Caco-2 (cell line): ENCODE results near the gene CRISPLD2. TPM values are rescaled to one million over a fixed set of nuclear protein-coding genes. Genes with fewer than 3 reads are reported as not detected.

Source experiments
- BruUV-seq: library from RNA; stranded (reverse); fragments of 400-500 nt; replicated peaks from 2 replicates; lab custom pipeline; 2021; lab: Mats Ljungman, UMichigan
- CTCF ChIA-PET: fragments of 300-600 bp; sonication (Branson Sonifier 250); formaldehyde crosslinking; loops from one replicate; lab custom pipeline; 2022; ENCODE audit warnings: antibody characterized with exemption; lab: Charles Lee
- POLR2A ChIA-PET: fragments of 300-600 bp; sonication (Branson Sonifier 250); formaldehyde crosslinking; loops from one replicate; lab custom pipeline; 2022; ENCODE audit warnings: antibody characterized with exemption; lab: Charles Lee
- DNase-seq, 2 experiments: peaks; one replicate each; pipeline versions ENCODE4 v3.0.0 to v3.0.0-alpha.2; 2020 to 2022
- H3K27me3 ChIP-seq: replicated peaks from 2 replicates; pipeline ENCODE4 v1.6.0; 2011; ENCODE audit warnings: low read length; ENCODE audit not compliant: control insufficient read depth, insufficient read depth
- H3K36me3 ChIP-seq: 2 replicates; pipeline ENCODE4 v1.5.1; 2011; ENCODE audit warnings: low read length; ENCODE audit not compliant: control insufficient read depth, insufficient read depth
- H3K4me1 ChIP-seq: fragments of 250-450 bp; sonication (Bioruptor Pico); 2 replicates; pipeline ENCODE4 v1.5.1; 2020; ENCODE audit warnings: mild to moderate bottlenecking
- H3K4me3 ChIP-seq: 2 replicates; pipeline ENCODE4 v1.5.1; 2011; ENCODE audit warnings: low read depth, mild to moderate bottlenecking, control low read depth, low read length
- H3K9me3 ChIP-seq: fragments of 250-450 bp; sonication (Bioruptor Pico); 2 replicates; pipeline ENCODE4 v1.5.1; 2020; ENCODE audit warnings: mild to moderate bottlenecking, moderate library complexity
- H3K27ac Mint-ChIP-seq: one replicate; pipeline ENCODE4 v1.8.0; 2022; ENCODE audit warnings: mixed read lengths; ENCODE audit not compliant: unreplicated experiment
- H3K27me3 Mint-ChIP-seq: one replicate; pipeline ENCODE4 v1.8.0; 2022; ENCODE audit warnings: mixed read lengths; ENCODE audit not compliant: insufficient read depth, unreplicated experiment
- H3K36me3 Mint-ChIP-seq: one replicate; pipeline ENCODE4 v1.8.0; 2022; ENCODE audit warnings: mild to moderate bottlenecking, mixed read lengths; ENCODE audit not compliant: insufficient read depth, unreplicated experiment
- H3K4me1 Mint-ChIP-seq: one replicate; pipeline ENCODE4 v1.8.0; 2022; ENCODE audit warnings: low read depth, mixed read lengths; ENCODE audit not compliant: unreplicated experiment
- H3K4me3 Mint-ChIP-seq: one replicate; pipeline ENCODE4 v1.8.0; 2022; ENCODE audit warnings: mild to moderate bottlenecking, moderate library complexity, mixed read lengths; ENCODE audit not compliant: unreplicated experiment
- H3K9me3 Mint-ChIP-seq: one replicate; pipeline ENCODE4 v1.8.0; 2022; ENCODE audit warnings: mixed read lengths; ENCODE audit not compliant: unreplicated experiment
- intact Hi-C: fragments of 100-400 bp; cut with micrococcal nuclease; formaldehyde crosslinking; loops from one replicate; pipeline ENCODE4 v1.10.0; 2022; ENCODE audit not compliant: unreplicated experiment
- total RNA-seq: library from RNA; stranded (reverse); gene quantifications from 2 replicates; pipeline ENCODE4 v1.2.3, GENCODE V29; 2022
- TF ChIP-seq, protein P1 (sequence below), 2 experiments: fragments of 200-600 bp in 1 of 2; IDR thresholded peaks; 1 replicate in 1 of 2; 2 replicates in 1 of 2; pipeline versions ENCODE4 v1.5.1 to v1.8.0; 2011 to 2022; ENCODE audit warnings: antibody characterized with exemption in 1 of 2, control low read depth in 1 of 2, inconsistent platforms in 1 of 2, low read depth in 1 of 2, low read length in 1 of 2, mild to moderate bottlenecking in 1 of 2, moderate library complexity in 1 of 2; ENCODE audit not compliant: insufficient read depth in 1 of 2, severe bottlenecking in 1 of 2, unreplicated experiment in 1 of 2

The CRISPLD2 gene
- total RNA-seq, 1 experiment from 2014 or later = 4.0 TPM

DNA sequence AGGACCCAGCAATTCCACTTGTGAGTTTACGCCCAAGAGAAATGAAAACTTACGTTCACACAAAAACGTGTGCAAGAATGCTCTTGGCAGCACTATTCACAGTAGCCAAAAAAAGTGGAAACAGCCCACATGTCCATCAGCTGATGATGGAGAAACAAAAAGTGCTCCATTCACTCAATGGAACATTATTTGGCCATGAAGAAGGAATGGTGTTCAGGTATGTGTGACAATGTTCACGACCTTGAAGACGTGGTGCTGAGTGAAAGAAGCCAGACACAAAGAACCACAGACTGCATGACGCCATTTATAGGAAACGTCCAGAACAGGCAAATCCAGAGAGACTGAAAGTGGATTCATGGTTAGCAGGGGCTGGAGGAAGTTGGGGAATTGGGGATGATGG lies 106.7 kb downstream of the CRISPLD2 start:
- no peaks in the 10 kb centered on the region for H3K36me3 Mint-ChIP-seq
- TF ChIP-seq, protein P1, sequence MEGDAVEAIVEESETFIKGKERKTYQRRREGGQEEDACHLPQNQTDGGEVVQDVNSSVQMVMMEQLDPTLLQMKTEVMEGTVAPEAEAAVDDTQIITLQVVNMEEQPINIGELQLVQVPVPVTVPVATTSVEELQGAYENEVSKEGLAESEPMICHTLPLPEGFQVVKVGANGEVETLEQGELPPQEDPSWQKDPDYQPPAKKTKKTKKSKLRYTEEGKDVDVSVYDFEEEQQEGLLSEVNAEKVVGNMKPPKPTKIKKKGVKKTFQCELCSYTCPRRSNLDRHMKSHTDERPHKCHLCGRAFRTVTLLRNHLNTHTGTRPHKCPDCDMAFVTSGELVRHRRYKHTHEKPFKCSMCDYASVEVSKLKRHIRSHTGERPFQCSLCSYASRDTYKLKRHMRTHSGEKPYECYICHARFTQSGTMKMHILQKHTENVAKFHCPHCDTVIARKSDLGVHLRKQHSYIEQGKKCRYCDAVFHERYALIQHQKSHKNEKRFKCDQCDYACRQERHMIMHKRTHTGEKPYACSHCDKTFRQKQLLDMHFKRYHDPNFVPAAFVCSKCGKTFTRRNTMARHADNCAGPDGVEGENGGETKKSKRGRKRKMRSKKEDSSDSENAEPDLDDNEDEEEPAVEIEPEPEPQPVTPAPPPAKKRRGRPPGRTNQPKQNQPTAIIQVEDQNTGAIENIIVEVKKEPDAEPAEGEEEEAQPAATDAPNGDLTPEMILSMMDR (IDR thresholded peaks at IDR 0.05; ENCODE audit: insufficient read depth in 1 of 2, low read depth in 1 of 2, low read length in 1 of 2, severe bottlenecking in 1 of 2, unreplicated experiment in 1 of 2) = no peak
- intact Hi-C loops = no loop called here

DNA sequence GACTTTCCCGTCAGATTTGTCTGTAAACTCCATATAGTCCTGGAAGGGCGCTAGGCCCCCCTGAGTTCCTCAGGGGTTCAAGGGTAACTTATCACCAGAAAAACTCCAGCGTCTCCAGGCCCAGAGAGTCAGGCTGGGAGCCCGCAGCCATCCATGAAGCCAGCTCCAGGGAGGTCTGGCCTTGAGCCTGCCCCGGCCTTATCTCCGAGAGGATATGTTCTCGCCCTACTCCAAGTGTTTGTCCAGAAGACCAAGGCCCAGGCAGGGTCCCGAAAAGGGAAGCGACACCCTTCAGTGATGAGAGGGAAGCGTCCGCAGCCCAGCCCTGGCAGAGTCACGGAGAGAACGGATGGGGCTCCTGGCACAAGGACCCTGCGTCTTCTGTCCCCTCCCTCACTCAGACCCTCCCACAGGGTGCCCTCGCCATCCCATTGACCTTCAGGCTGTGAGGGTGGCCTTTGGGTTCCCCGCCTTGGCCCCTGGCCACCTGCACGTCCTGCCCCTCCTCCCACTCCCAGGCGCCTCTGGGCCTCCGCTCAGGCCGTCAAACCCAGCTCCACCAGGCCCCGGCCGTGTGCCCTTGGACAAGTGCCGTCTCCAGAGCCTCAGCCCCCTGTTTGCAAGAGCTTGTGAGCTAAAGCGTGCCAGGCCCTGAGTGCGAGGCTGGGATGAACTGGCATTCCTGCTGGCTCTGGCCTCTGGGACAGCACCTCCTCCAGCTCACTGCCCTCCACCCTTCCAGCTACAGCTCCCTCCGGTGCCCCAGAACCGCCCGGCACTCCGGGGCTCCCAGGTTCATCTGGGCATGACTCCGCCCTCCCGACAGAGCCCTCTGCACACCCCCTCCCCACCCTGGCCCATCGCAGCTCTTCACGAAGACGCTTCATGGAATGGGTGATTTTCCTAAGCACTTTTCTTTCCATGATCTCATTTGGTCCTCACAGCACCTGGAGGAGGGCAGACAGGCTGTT lies 108.1 kb downstream of the CRISPLD2 start:
- Mint-ChIP-seq H3K27ac (no peak overlapping the region), H3K4me1 (peaks cover 8% of the 10 kb centered on the region), H3K4me3 (no peak overlapping the region), H3K27me3 (no peaks in the 10 kb centered on the region), H3K36me3 (no peaks in the 10 kb centered on the region), H3K9me3 (no peaks in the 10 kb centered on the region)
- no peak for DNase-seq
- Histone ChIP-seq H3K9me3 (no peaks in the 10 kb centered on the region; the same call in 1 of the 2 replicates), H3K27me3 (no peaks in the 10 kb centered on the region), H3K36me3 (no peaks in the 10 kb centered on the region), H3K4me1 (peaks cover 16% of the 10 kb centered on the region), H3K4me3 (no peak overlapping the region)
- ChIA-PET CTCF (no interaction called here), POLR2A (no interaction called here)
- no TSS peak for BruUV-seq
- intact Hi-C loops = no loop called here
- TF ChIP-seq, protein P1 (IDR thresholded peaks at IDR 0.05; ENCODE audit: insufficient read depth in 1 of 2, low read depth in 1 of 2, low read length in 1 of 2, severe bottlenecking in 1 of 2, unreplicated experiment in 1 of 2) = no peak

More for the DNA sequence above, 106.7 kb downstream of the CRISPLD2 start:
- DNase-seq = no peak
- H3K27me3 Mint-ChIP-seq = no peaks in the 10 kb centered on the region
- CTCF ChIA-PET = interaction anchor here (1.0 to 3.0 kb wide), 6 partner anchors 26 to 107 kb away, joined by 5 to 27 read pairs (median 8); partner anchors contain the start of gene CRISPLD2
- H3K36me3 ChIP-seq = no peaks in the 10 kb centered on the region
- no peaks in the 10 kb centered on the region for H3K9me3 Mint-ChIP-seq
- no peaks in the 10 kb centered on the region; the same call in 1 of the 2 replicates for H3K9me3 ChIP-seq
- no peak overlapping the region for H3K27ac Mint-ChIP-seq
- BruUV-seq = no TSS peak
- no peak overlapping the region for H3K4me3 Mint-ChIP-seq
- H3K4me1 ChIP-seq = peaks cover 16% of the 10 kb centered on the region
- no peaks in the 10 kb centered on the region for H3K27me3 ChIP-seq
- POLR2A ChIA-PET = interaction anchor here (0.6 kb wide), 1 partner anchor 26 kb away, joined by 3 read pairs; no protein-coding TSS in a partner anchor
- H3K4me1 Mint-ChIP-seq = peaks cover 8% of the 10 kb centered on the region
- no peak overlapping the region for H3K4me3 ChIP-seq

DNA sequence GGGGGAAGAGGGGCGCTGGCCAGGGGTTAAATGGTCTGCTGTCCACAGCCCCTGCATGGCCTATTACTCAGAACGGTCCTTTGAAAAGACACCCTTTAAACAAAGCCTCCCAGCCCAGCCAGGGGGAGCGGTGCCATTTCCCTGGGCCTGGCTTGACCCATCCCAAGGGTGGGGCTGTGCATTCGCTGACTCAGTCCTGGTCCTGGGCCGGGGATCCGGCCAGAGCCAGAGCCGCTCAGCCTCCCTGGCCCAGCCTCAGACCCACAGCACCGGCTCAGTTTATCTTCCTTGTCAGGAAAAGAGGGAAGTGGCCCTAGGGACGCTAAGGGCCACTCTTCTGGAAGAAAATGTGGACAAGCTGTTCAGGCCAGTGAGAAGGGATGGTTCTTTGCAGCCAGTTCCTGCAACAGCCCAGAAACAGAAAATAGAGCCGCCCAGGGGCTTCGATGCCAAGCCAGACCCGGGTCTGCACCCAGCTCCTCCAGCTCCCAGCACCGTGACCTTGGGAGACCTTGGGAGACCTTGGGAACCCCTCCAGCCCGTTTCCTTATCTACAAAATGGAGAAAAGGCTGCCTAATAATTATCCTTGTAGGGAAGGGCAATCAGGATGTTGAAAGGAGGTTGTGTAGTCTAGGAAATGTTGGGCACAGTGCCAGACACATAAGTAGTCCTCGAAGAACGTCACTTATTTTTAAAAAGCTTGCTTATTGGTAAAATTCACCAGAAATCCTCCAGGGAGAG lies 109.1 kb downstream of the CRISPLD2 start:
- no peak overlapping the region for H3K27ac Mint-ChIP-seq
- ChIA-PET POLR2A (no interaction called here), CTCF (no interaction called here)
- H3K9me3 Mint-ChIP-seq = no peaks in the 10 kb centered on the region
- intact Hi-C loops = no loop called here
- no peaks in the 10 kb centered on the region for H3K27me3 Mint-ChIP-seq
- Histone ChIP-seq H3K27me3 (no peaks in the 10 kb centered on the region), H3K4me1 (peaks cover 16% of the 10 kb centered on the region), H3K36me3 (no peaks in the 10 kb centered on the region), H3K9me3 (no peaks in the 10 kb centered on the region; the same call in 1 of the 2 replicates), H3K4me3 (no peak overlapping the region)
- DNase-seq = no peak
- H3K4me3 Mint-ChIP-seq = no peak overlapping the region
- no TSS peak for BruUV-seq
- TF ChIP-seq, protein P1 (IDR thresholded peaks at IDR 0.05; ENCODE audit: insufficient read depth in 1 of 2, low read depth in 1 of 2, low read length in 1 of 2, severe bottlenecking in 1 of 2, unreplicated experiment in 1 of 2) = no peak
- H3K4me1 Mint-ChIP-seq = peaks cover 8% of the 10 kb centered on the region
- H3K36me3 Mint-ChIP-seq = no peaks in the 10 kb centered on the region
